UCSD-AML1 (cell line): ENCODE results near the gene ABCC12.

Source experiments
- DNase-seq: peaks from one replicate; lab custom pipeline; 2025; ENCODE audit not compliant: unreplicated experiment; lab: John Stamatoyannopoulos, UW

ABCC12 gene

DNA sequence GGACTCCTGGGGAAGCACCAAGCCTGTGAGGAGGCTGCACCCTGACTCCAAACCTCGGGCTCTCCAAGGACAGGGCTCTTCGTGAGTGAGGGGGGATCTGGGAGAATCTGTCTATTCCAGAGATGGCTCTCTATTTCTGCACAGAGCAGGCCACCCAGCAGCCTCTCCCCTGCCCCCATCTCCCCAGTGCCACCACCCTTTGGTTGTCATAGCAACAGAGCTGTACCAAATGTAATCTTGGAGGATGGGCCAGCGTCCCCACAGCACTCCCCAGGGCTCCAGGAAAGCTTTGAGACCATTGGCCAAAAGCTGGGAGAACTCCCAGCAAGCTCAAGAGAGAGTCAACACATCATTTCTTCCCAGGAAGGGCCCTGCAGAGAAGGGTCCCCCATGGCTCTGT, 49.3 kb downstream of the ABCC12 start:
- no peak for DNase-seq
